IPS-18c (cell line): Measurements from ENCODE around the gene GRB10.
"Not testable (repeated sequence)": the region's sequence is repeated elsewhere in the genome, so short reads cannot be mapped to it uniquely, and the experiment has no call there.

Experiments used
- H3K4me3 ChIP-seq: 2 replicates; pipeline ENCODE4 v1.7.0; 2013; ENCODE audit warnings: low read depth, mild to moderate bottlenecking, low read length, moderate library complexity; ENCODE audit not compliant: insufficient read depth
- H3K9me3 ChIP-seq: one replicate; pipeline ENCODE4 v1.6.1; 2013; ENCODE audit warnings: mild to moderate bottlenecking, low read length, moderate library complexity; ENCODE audit not compliant: control insufficient read depth, insufficient read depth

The GRB10 gene

DNA sequence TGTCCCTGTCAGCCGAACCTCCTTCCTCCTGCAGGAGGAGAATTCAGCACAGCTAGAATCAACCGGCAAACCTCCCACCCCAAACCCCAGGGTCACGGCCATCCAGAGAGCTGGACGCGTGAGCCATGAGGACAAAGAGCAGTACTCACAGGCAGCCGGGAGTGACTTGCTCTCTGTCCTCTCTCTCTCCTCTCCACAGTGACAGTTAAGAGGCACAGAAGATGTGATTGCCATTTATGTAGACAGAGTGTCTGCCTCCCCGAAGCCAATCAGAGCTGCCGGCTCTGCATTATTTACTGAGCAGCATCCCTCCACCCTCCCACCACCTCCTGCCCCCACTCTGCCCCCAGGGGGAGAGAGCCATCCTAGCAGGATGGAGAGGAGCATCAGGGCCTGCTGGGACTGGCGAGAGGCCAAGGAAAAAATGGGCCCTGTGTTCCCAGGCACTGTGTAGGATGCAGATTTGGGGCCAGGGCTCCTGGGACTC is 221.8 kb downstream of the GRB10 start:
- Histone ChIP-seq H3K4me3 (no peak overlapping the region), H3K9me3 (no peaks in the 10 kb centered on the region)

DNA sequence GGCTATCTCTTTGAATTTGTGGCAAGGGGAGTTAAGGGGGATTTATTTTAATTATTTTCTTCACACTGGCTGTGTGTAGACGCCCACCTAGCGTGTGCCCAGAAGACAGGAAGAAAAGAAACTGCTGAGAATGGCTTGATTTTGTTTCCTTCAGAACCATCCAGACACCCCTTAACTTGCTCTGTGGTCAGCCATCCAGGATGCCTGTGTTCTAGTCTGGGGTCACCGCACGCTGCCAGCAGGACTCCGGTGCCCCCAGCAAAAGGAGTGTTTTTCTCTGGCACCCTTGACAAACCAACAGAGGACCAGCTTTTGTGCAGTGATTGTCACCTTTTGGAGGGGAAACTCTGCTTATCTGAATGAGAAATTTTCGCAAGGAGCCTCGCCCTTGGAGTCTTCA is 222.8 kb downstream of the GRB10 start:
- Histone ChIP-seq H3K4me3 (no peak overlapping the region), H3K9me3 (no peaks in the 10 kb centered on the region)

DNA sequence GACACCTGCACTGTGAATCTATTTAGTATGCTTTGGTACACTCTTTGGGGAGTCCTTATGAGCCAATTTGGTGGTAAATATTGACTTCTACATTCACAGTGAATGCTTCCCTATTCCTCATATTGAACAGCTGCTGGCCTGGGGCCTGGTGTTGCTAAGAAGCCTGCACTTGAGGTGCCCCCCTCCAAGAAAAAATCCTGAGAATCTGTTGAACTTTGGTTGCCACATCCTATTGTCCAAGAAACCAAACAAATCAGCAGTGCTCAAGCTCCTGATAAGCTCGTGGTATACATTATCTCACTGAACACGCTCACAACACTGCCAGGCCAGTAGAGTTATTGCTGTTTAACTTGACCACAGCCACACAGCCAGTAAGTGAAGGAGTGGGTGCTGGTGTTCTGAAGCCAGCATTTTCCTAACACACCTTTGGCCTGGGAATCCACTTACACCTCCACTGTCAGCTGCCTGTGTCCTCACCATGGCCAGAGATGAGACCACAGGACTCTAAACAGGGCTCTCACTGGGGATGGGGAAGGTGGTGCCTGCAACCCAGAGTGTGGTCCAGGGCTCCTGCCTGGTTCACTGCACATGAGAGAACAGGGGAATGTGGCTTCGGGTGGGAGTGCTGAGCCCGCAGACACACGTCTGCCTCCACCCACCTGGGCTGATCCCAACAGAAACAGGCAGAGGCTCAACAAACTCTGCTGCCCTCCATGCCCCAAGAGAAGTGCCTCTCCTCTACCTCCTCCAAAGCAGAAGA is 224.2 kb downstream of the GRB10 start:
- H3K9me3 ChIP-seq, result no peaks in the 10 kb centered on the region
- H3K4me3 ChIP-seq, result no peak overlapping the region

DNA sequence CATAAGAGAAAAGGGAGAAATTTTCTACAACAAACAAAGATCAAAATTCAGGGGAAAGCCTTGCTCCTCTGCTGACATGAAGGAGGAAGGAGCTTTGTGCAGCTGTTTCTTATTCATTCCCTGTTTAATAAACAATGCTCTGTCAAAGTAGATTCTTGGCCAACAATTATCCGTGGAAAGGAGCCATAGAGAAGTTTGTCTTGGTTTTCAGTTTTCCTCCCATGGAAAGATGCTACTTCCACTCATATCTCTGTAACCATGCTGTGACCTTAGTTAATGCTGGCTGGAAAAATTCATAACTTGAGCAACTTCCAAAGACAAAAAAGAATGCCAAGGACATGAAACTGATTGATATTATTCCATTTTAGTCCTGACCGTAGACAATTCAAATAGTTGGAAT is 225.6 kb downstream of the GRB10 start:
- Histone ChIP-seq H3K4me3 (no peak overlapping the region), H3K9me3 (no peaks in the 10 kb centered on the region)

DNA sequence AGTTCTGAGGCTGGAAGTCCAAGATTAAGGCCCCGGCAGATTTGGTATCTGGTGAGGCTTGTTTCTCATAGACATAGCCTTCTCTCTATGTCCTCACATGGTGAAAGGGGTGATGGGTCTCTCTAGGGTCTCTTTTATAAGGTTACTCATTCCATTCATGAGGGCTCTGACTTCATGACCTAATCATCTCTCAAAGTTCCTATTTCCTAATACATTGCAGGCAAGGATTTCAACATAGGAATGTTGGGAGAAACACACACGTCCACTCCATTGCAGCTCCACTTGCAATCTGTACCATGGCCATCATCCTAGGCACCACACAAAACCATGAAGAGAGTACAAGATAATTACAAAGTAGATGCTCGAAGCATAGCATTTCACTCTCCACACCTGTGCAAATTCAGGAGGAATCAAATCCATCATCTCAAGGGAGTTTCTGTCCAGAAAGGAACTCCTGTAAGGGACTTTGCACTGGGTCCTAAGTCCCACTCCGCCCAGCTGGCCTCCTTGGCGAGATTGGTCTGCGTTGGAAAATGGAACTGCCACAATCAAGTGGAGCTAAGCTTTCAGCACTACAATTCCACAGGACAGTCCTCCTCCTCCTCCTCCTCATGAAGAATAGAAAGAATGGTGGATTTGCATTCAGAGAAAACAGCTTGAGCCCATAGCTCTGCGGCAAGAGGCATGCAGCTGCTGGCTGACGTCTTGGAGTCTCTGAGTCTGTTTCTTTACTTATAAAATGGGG is 226.3 kb downstream of the GRB10 start:
- H3K9me3 ChIP-seq, result no peaks in the 10 kb centered on the region
- no peak overlapping the region for H3K4me3 ChIP-seq

DNA sequence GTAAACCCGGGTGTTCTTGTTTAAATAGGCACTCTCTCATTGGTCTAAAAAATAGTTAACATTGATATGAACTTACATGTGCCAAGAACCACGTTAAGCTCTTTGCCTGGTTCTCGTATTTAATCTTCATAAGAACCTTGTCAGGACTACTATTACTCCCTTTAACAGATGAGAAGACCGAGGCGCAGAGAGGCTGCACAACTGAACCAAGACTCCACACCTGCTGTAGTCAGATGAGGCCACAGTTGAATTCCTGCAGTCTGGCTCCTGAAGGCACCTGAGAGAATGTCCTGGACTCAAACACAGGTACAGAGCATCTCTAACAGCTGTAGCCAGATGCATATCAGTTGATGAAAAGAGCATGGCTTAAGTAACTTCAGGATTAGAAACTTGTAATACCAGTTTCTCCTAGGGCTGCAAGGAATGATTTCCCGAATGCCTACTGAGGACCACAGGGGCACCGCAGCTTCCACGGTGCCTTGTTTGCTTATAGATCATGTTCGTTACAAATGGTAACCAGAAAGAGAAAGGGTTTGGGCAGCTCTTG is 227.0 kb downstream of the GRB10 start:
- no peak overlapping the region for H3K4me3 ChIP-seq
- H3K9me3 ChIP-seq, result no peaks in the 10 kb centered on the region

DNA sequence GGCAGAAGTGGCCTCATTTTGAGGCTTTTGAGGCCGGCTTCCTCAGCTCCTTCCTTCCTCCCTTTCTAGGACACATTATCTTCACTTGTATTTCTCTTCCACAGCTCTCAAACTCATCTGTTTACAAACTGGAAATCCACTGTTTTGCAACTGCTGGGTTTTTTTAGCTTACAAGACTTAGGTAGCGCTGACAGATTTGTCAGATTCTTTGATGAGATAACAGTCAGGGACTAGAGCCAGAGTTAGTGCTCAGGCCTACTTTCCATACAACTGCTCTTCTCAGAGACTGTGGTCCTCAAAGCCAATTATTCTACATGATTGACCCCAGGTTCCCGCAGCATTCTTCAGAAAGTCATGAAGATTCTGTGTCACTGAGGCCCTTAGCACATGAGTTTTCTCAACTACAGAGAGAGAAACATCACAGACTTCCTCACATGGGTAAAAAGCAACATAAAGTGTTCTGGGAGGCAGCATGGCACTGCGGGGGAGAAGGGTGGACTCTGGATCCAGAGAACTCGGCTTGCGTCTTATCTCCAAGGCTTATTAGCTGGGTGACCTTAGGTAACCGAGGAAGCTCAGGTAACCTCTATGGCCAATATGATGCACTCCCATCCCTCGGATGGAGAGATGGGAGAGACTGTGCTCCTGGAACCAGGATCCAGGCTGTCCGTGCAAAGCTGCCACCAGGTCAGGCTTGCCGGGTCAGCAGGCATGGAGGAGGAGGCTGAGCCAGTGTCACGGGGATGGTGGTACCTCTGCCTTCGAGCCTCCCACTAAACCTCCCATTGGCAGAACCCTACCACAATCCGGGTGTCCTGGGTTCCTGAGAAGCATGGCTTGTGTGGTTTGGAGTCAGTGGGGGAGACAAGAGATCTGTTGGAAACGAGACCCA is 228.0 kb downstream of the GRB10 start:
- Histone ChIP-seq H3K9me3 (no peaks in the 10 kb centered on the region), H3K4me3 (no peak overlapping the region)

DNA sequence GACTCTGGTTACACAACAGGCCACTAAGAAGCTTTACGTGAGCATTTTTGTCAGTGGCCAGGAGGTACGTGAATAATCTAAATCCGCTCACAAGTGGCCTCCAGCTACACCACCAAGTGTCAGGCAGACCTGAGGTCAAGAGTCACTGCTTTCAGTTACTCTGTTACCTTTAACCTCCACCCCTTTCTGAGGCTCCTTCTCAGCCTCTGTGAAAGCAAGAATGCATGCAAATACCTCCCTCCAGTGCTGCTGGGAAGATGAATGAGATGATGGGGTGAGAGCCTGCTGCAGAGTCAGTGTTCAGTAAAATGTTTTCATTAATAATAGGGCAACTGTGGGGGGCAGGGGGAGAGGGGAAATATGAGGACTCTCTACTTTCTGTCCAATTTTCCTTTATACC is 228.7 kb downstream of the GRB10 start:
- Histone ChIP-seq H3K9me3 (no peaks in the 10 kb centered on the region), H3K4me3 (no peak overlapping the region)

DNA sequence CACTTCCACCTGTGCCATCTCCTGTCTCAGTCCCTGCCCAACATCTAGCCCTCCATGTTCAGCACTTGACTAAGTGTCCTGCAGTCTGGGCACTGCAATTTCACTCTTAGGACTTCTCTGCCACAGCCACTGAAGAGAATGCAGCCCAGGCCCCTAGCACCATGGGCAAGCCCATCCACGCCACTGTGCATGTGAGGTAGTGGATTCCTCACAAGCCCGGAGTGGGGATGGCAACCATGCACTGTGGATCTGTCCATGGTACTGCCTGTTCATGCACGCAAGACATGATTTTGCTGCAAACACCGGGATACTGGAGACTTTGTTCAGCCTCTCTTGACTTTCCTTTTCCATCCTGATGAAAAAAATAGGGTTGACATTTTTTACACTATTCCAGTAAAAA is 229.8 kb downstream of the GRB10 start:
- no peak overlapping the region for H3K4me3 ChIP-seq
- no peaks in the 10 kb centered on the region for H3K9me3 ChIP-seq

DNA sequence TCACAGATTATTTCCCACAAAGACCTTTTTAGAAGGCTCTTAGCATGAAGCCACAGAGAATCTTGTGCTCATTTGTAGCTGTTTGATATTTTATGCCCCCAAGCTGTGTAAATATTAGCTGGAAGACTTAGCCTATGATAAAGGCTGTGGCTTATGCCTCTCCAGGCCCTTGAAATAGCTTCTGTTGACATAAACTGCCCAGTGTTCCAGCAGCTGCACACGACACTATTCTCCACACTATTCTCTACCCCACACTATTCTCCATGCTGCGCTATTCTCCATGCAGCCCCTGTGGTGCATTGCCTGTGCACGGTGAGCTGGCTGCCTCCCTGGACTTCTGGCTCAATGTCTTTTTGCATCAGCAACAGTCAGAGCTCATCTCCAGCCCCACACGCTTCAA is 230.6 kb downstream of the GRB10 start:
- Histone ChIP-seq H3K4me3 (no peak overlapping the region), H3K9me3 (no peaks in the 10 kb centered on the region)

DNA sequence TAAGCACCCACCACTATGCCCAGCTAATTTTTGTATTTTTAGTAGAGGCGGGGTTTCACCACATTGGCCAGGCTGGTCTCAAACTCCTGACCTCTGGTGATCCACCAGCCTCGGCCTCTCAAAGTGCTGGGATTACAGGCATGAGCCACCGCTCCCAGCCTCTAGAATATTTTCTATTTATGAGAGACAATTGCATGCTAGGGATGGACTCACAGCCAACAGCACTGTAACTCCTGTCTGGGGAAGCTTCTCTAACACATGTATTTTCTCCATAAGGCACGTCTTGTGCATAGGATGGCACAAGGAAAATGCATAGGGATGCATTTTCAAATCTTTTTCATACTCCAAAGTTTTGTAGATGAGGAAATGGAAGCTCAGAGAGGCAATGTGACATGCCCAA is 237.1 kb downstream of the GRB10 start:
- not testable (repeated sequence) for H3K9me3 ChIP-seq, H3K4me3 ChIP-seq

DNA sequence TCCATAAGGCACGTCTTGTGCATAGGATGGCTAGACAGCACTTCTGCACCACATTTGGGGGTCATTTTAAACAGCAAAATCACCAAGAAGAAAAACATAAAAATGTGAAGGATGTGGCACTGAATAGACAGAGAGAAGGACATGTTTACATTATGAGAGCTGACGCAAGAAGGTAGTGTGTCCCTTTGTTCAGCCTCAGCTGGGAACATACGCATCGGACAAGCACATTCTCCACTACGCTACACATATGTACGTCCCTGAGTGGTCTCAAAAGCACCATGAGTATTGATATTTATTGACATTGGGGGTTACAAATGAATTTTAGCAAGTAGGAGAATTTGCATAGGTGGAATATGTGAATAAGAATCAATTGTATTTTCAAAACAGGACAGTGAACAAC is 237.7 kb downstream of the GRB10 start:
- Histone ChIP-seq H3K9me3 (no peaks in the 10 kb centered on the region), H3K4me3 (no peak overlapping the region)

DNA sequence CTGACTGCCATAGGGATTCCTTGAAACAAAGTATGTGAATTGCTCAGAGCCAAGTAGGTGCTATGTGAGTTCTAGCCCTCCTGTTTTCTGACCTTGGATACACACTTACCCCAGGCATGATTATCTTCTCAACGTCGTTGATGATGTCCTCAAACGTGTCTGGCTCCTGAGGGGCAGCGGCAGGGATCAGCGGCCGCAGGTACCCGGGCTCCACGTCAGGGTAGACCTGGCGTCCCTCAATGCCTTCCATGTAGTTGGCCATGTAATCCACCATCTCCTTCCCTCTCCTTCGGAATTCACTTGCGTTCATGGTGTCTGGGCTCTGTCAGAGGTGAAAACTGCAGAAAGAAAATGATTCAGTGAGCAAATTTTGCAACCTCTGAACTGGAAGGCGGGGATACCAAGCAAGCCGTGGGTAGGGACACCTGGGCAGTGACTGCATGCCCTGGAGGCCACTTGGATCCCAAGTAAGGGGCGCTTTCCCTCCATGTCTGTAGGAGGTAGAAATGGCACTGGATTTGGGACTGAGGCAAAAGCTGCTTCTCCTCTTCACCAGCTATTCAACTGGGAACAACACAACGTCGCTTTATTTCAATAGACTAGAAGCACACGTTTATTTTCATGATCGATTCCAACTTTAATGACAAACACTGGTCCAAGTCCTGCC is 238.8 kb downstream of the GRB10 start:
- no peaks in the 10 kb centered on the region for H3K9me3 ChIP-seq
- H3K4me3 ChIP-seq, result no peak overlapping the region

DNA sequence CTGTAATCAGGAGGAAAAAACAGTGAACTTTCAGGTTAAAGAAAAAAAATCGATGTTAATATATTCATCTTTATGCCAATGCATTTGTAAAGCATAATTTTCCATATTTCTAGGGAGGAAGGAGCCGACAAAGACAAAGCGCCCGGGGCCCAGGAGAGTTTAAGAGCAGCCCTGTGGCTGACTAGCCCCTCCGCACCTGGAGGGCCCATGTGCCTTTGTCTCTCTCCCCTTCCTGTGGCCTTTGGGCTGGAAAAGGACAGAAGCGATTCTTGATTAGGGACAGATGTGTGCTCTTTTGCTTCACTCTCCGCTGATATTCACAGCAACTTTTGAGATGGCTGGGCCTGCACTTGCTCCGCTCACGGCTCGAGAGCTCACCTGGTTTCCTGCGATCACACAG is 240.6 kb downstream of the GRB10 start:
- no peak overlapping the region for H3K4me3 ChIP-seq
- H3K9me3 ChIP-seq, result no peaks in the 10 kb centered on the region

DNA sequence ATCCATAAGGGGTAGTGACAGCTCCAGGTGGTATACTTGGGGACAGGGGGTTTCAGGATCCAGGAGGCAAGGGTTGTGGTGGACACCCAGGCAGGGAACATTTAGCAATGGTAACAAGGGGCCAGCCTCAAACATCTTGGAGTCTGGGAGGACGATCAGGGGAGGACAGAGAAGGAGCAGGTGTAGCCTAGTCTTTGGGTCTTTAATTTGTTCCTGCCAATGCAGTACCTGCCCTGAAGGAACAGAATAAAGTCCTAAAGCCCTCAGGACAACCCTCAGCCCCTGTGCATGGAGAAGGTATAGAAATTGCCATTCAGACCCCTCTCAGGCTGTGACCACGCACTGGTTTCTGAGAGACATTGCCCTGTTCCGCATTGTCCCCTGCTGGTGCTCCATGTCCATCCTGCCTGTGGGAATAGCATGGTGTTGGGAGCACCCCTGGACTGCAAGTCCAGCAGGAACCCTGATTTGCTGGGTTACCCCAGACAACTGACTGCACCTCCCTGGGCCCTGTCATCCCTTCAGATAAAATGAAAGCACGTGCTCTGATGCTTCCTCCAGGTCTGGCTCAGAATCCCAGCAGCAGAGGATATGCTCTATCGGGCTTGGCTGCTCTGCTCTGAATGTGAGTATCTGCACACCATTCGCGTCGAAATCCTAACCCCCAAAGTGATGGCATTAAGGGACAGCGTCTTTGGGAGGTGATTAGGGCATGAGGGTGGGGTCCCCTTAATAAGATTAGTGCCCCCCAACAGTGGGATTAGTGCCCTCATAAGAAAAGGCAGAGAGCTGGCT is 241.7 kb downstream of the GRB10 start:
- no peaks in the 10 kb centered on the region for H3K9me3 ChIP-seq
- no peak overlapping the region for H3K4me3 ChIP-seq
